ENCODE measurements around the gene OXT.
"Not testable (repeated sequence)": the region's sequence is repeated elsewhere in the genome, so short reads cannot be mapped to it uniquely, and the experiment has no call there.

OXT gene

GRCh38 chr20:3071610-3072529 is at the start of gene OXT:
OXT (plus strand) TSS chr20:3071620; CDS start chr20:3071656, 36 bp downstream.
- no peaks in the 10 kb centered on the region for H3K36me3 ChIP-seq
- H3K27ac ChIP-seq: no peak within 1 kb of the TSS
- H3K9me3 ChIP-seq: no peaks in the 10 kb centered on the region
- no peak within 1 kb of the TSS for H3K9ac ChIP-seq
- no peaks in the 10 kb centered on the region; the same call in 1 of the 2 replicates for H4K20me1 ChIP-seq
- peak within 1 kb of the TSS; percentile 55 for H3K4me3 ChIP-seq
- peaks cover 16% of the 10 kb centered on the region for H3K4me1 ChIP-seq
- H3K4me2 ChIP-seq: peak within 1 kb of the TSS; percentile 43
- TF ChIP-seq Cebpa-rat (IDR thresholded peaks at IDR 0.05): no peak
- peaks cover 46% of the 10 kb centered on the region for H3K27me3 ChIP-seq

DNA sequence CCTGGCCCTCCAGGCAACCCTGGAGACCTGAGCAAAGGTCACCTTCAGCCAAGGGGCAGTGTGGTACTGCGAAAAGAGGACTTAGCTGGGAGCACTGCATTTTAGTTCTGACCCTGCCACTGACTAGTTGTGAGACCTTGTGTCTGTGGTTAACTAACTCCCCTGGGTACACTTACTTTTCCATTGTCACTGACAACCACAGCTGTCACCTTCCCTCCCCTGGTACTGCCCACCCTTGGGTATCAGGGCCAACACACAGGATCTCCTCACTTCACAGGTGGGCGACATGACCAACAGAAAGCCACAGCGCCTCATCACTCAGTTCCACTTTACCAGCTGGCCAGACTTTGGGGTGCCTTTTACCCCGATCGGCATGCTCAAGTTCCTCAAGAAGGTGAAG is 49.6 kb upstream of the OXT start:
- Histone ChIP-seq H4K20me1 (no peaks in the 10 kb centered on the region), H3K27me3 (no peaks in the 10 kb centered on the region), H3K4me2 (peak overlapping the region; percentile 39), H3K9ac (no peak overlapping the region), H3K4me1 (peaks cover 21% of the 10 kb centered on the region), H3K36me3 (peaks cover 80% of the 10 kb centered on the region), H3K4me3 (no peak overlapping the region), H3K9me3 (peaks cover 19% of the 10 kb centered on the region), H3K27ac (0 out of 2 replicates have a peak overlapping the region, but pooled peaks have one; percentile 8)
- TF ChIP-seq Cebpa-rat (IDR thresholded peaks at IDR 0.05): no peak

GRCh38 chr20:3022559-3023490 is 48.6 kb upstream of the OXT start:
- not testable (repeated sequence) for H3K27me3 ChIP-seq, H3K9ac ChIP-seq, H3K27ac ChIP-seq, H3K4me3 ChIP-seq, H4K20me1 ChIP-seq, H3K4me2 ChIP-seq
- peaks cover 11% of the 10 kb centered on the region for H3K9me3 ChIP-seq
- peaks cover 21% of the 10 kb centered on the region for H3K4me1 ChIP-seq
- H3K36me3 ChIP-seq: peaks cover 80% of the 10 kb centered on the region

DNA sequence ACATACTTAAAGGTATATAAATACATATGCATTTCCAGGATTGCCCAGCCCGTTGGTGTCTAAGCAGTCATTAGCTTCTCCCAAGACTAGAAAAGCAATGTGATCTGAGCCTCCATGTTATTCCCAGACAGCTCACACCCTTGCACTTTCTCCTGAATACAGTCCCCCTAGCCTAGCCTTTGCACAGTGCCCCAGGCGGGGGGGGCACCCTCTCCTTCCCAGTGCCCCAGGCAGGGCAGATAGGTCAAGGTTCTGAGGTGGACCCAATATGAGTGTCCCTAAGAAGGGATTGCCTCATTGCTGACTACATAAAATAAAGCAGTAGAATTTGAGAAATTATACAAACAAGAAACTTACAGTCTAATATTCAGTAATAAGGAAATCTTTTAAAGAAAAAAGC is 43.4 kb upstream of the OXT start:
- no peak overlapping the region for H3K4me3 ChIP-seq
- no peak for TF ChIP-seq Cebpa-rat (IDR thresholded peaks at IDR 0.05)
- no peaks in the 10 kb centered on the region for H3K9me3 ChIP-seq
- H3K27ac ChIP-seq: no peak overlapping the region
- no peak overlapping the region for H3K4me2 ChIP-seq
- peaks cover 98% of the 10 kb centered on the region for H3K36me3 ChIP-seq
- H3K27me3 ChIP-seq: no peaks in the 10 kb centered on the region
- H4K20me1 ChIP-seq: no peaks in the 10 kb centered on the region
- no peak overlapping the region for H3K9ac ChIP-seq
- no peaks in the 10 kb centered on the region for H3K4me1 ChIP-seq

DNA sequence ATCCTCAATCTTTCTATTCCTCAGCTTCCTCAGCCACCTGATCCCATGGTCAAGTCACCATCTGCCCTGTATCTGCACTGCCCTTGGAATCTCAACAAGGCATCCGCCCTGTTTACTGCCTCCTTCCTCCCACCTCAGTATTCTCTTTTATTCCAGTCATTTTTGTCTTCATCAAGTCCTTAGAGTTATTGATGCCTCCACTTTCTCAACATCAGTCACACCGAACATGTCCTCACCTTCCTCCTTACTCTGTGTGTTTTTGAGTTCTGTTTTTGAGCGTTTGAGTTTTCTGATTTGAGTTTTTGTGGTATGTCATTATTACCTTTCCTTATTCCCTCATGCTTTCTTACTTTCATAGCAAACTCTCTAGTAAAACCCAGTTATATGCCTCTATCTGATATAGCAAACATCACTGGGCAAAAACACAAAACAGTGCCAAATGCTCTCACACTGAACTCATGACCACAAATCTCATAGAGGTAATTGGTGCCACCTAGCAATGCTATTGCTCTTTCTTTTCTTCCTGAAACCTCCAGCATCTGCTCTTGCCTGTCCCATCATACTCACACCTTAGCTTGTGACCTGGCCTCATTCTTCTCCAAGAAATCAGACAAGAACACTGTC is 39.8 kb upstream of the OXT start:
- Histone ChIP-seq H3K36me3 (peaks cover 98% of the 10 kb centered on the region), H4K20me1 (no peaks in the 10 kb centered on the region), H3K4me1 (no peaks in the 10 kb centered on the region), H3K9me3 (no peaks in the 10 kb centered on the region), H3K9ac (no peak overlapping the region), H3K27ac (no peak overlapping the region), H3K4me2 (no peak overlapping the region), H3K27me3 (no peaks in the 10 kb centered on the region), H3K4me3 (no peak overlapping the region)
- TF ChIP-seq Cebpa-rat (IDR thresholded peaks at IDR 0.05): no peak

DNA sequence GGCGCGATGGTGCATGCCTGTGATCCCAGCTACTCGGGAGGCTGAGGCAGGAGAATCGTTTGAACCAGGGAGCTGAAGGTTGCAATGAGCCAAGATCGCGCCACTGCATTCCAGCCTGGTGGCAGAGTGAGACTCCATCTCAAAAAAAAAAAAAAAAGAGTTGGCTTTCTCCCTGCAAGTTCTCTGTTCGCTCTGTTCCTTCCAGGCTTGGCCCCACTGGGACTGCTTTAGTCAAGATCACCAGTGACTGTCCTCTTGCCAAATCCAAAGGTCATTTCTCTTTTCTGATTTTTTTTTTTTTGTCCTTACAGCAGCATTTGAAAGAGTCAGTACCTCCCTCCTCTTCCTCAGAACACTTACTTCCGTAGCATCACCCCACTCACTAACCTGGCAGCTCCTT is 38.8 kb upstream of the OXT start:
- TF ChIP-seq Cebpa-rat (IDR thresholded peaks at IDR 0.05): no peak
- H3K9ac ChIP-seq: no peak overlapping the region
- no peak overlapping the region for H3K27ac ChIP-seq
- no peaks in the 10 kb centered on the region for H3K27me3 ChIP-seq
- H3K9me3 ChIP-seq: no peaks in the 10 kb centered on the region
- H3K4me1 ChIP-seq: no peaks in the 10 kb centered on the region
- no peak overlapping the region for H3K4me2 ChIP-seq
- no peaks in the 10 kb centered on the region for H4K20me1 ChIP-seq
- peaks cover 98% of the 10 kb centered on the region for H3K36me3 ChIP-seq
- H3K4me3 ChIP-seq: no peak overlapping the region

DNA sequence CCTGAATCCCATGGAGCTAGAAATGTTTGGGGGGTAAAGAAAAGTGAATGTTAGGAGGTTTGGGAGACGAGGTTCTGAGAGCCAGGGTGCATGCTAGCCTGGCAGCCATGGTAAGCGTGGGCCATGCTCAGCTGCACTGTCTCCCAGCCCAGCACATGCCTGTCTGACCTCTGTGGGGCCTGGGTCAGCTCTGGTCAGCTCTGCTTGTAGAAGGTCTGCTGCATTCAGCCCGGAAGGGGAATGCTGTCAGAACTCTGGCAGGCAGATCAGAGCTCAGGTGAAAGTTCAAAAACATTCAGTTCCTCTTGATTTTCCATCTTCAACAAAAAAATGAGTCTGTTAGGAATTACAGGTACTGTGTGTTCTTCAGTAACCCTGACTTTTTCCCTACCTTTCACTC is 33.8 kb upstream of the OXT start:
- no peaks in the 10 kb centered on the region for H3K4me1 ChIP-seq
- no peak overlapping the region for H3K4me2 ChIP-seq
- no peak for TF ChIP-seq Cebpa-rat (IDR thresholded peaks at IDR 0.05)
- H3K27me3 ChIP-seq: no peaks in the 10 kb centered on the region
- H4K20me1 ChIP-seq: no peaks in the 10 kb centered on the region
- no peak overlapping the region for H3K27ac ChIP-seq
- H3K4me3 ChIP-seq: no peak overlapping the region
- H3K9me3 ChIP-seq: no peaks in the 10 kb centered on the region
- peaks cover 89% of the 10 kb centered on the region for H3K36me3 ChIP-seq
- no peak overlapping the region for H3K9ac ChIP-seq

DNA sequence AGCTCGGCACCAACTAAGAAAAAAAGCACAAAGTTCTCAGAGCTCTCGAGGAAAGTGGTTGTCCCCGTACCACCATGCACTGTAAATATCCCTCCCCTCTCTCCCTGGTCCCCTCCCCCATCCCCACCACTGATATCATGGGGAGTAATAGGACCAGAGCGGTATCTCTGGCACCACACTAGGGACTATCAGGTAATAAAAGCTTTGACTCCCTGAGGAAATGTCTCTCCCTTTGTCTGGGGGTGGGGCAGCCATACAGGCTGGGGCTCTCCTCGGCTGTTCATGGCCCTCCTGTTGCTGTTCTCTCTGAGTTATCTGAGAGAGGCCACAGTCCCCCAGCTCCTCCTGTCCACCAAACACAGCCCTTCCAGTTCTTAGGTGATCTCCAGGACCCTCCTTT is 33.0 kb upstream of the OXT start:
- no peak overlapping the region for H3K4me2 ChIP-seq
- H3K9me3 ChIP-seq: no peaks in the 10 kb centered on the region
- no peaks in the 10 kb centered on the region for H4K20me1 ChIP-seq
- no peak overlapping the region for H3K4me3 ChIP-seq
- H3K4me1 ChIP-seq: no peaks in the 10 kb centered on the region
- TF ChIP-seq Cebpa-rat (IDR thresholded peaks at IDR 0.05): no peak
- H3K27me3 ChIP-seq: no peaks in the 10 kb centered on the region
- H3K27ac ChIP-seq: no peak overlapping the region
- H3K36me3 ChIP-seq: peaks cover 85% of the 10 kb centered on the region
- no peak overlapping the region for H3K9ac ChIP-seq

DNA sequence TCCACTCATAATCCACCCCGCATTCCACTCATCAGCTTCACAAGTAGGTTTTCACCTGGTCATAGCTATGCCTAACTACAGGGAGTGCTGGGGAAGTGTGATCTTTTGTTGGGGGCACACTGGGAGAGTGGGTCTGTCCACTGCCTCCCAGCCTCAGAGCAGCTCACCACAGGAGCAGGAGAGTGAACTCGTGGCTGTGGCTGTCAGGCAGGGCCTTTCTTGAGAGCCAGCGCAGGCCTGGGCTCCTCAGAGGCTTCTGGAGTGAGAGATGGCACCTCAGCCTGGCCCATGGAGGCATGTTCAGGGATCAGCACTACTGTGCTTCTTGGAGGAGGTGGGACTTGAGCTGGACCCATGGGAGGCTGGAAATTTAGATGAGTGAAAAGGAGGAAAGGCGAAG is 32.0 kb upstream of the OXT start:
- Histone ChIP-seq H3K4me3 (no peak overlapping the region), H3K4me1 (peaks cover under 1% of the 10 kb centered on the region; the same call in 1 of the 2 replicates), H3K9me3 (no peaks in the 10 kb centered on the region), H4K20me1 (no peaks in the 10 kb centered on the region), H3K27ac (no peak overlapping the region), H3K9ac (no peak overlapping the region), H3K27me3 (no peaks in the 10 kb centered on the region), H3K36me3 (peaks cover 76% of the 10 kb centered on the region), H3K4me2 (no peak overlapping the region)
- no peak for TF ChIP-seq Cebpa-rat (IDR thresholded peaks at IDR 0.05)

All from BLaER1 (cell line).